ENCODE measurements around the gene MAD1L1.

- no peak for TF ChIP-seq CTCF (IDR thresholded peaks at IDR 0.05)
- no peak for TF ChIP-seq POLR2AphosphoS5 (IDR thresholded peaks at IDR 0.05)
Observed at GRCh38 chr7:1853431-1853985, 379.2 kb downstream of the MAD1L1 start.
